Heart right ventricle (tissue), 16 donors: ENCODE measurements around the gene GANC. TPM values are rescaled to one million over a fixed set of nuclear protein-coding genes. Genes with fewer than 3 reads are reported as not detected.

Experiments
- ATAC-seq, 8 donors: fragments of 200-7000 bp; cut with Tn5 transposase; one replicate each; pipeline ENCODE4 v1.9.1; 2020; ENCODE audit warnings: mild to moderate bottlenecking in 8 of 8, moderate library complexity in 8 of 8, moderate number of reproducible peaks in 1 of 8
- DNase-seq, 2 donors: peaks; one replicate each; pipeline ENCODE4 v3.0.0-alpha.2; 2020
- H3K27ac ChIP-seq, 10 donors: fragments of 200-600 bp; sonication (generic) in 2 of 10; one replicate each; pipeline versions ENCODE4 v1.5.0 to v1.8.0; 2020 to 2022; ENCODE audit warnings: mild to moderate bottlenecking in 3 of 10
- H3K27me3 ChIP-seq, 7 donors: fragments of 200-600 bp; one replicate each; pipeline ENCODE4 v1.8.0; 2021 to 2022; ENCODE audit warnings: mild to moderate bottlenecking in 2 of 7
- H3K36me3 ChIP-seq, 9 donors: fragments of 200-600 bp; sonication (generic) in 1 of 9; one replicate each; pipeline versions ENCODE4 v1.5.0 to v1.8.0; 2020 to 2022; ENCODE audit warnings: mild to moderate bottlenecking in 2 of 9
- H3K4me1 ChIP-seq, 9 donors: fragments of 200-600 bp; sonication (generic) in 1 of 9; one replicate each; pipeline versions ENCODE4 v1.5.0 to v1.8.0; 2020 to 2022; ENCODE audit warnings: mild to moderate bottlenecking in 4 of 9
- H3K4me3 ChIP-seq, 10 donors: fragments of 200-600 bp; sonication (generic) in 2 of 10; one replicate each; pipeline versions ENCODE4 v1.5.0 to v1.8.0; 2020 to 2022; ENCODE audit warnings: mild to moderate bottlenecking in 7 of 10, moderate library complexity in 2 of 10
- H3K9me3 ChIP-seq, 11 donors: fragments of 200-600 bp in 10 of 11; sonication (generic) in 2 of 11; one replicate each; pipeline versions ENCODE4 v1.5.0 to v1.8.0; 2013 to 2022; ENCODE audit warnings: mild to moderate bottlenecking in 2 of 11, control low read depth in 1 of 11, moderate library complexity in 1 of 11
- WGBS, 2 donors: extraction: QIAGEN DNeasy Blood & Tissue Kit; methylation state at CpG; one replicate each; pipeline ENCODE4 v1.1.7; 2013; ENCODE audit warnings: inconsistent platforms in 1 of 2; 5-methylcytosine and 5-hydroxymethylcytosine counted together
- intact Hi-C, 10 donors: fragments of 100-400 bp; cut with DNase I; formaldehyde crosslinking; loops; one replicate each; pipeline versions ENCODE4 v1.11.1 to v1.14.2; 2022
- polyA plus RNA-seq, 2 donors: library from polyadenylated mRNA; stranded (reverse); fragments of 200-250 nt; gene quantifications; one replicate each; pipeline ENCODE4 v1.2.3, GENCODE V29; 2013
- total RNA-seq, 10 donors: library from RNA; stranded (reverse); fragmentation: NEBNext Ultra II Directional in 3 of 10; extraction: Animal tissue kit (Norgen Biotek cat#: 25700) in 3 of 10; gene quantifications; one replicate each; pipeline versions ENCODE4 v1.2.1 to v1.2.4, GENCODE V29; 2021 to 2023
- TF ChIP-seq, protein P1 (sequence below), 9 donors: fragments of 200-600 bp; sonication (generic) in 2 of 9; IDR thresholded peaks; one replicate each; pipeline versions ENCODE4 v1.5.0 to v1.8.0; 2021 to 2022; ENCODE audit warnings: antibody characterized with exemption in 9 of 9, mild to moderate bottlenecking in 5 of 9, moderate library complexity in 1 of 9
- donor health status: Arrhythmogenic right ventricular cardiomyopathy.
- donor health status: ischemic (EF 13 %, LVEDD 7.1; RV severe dilation, severe dysfunction).
- donor health status: healthy with polysubstance abuse.
- donor health status: DM: no; HTN: yes; CAD: no.
- donor health status: DM: no; HTN: no; CAD: no.
- donor health status: ischemic (EF 25% LVEDD 6.9; RV normal size, moderate dysfunction).
- donor health status: ischemic (EF 25% LVEDD 5.7; RV mildly dilated, moderate dysfunction).
- donor health status: healthy.
- donor health status: DM: yes; HTN: yes; CAD: no.
- donor health status: Ischemic cardiomyopathy.
- donor health status: ischemic (EF 35%, LVEDD 5.7; RV mildly dilated, moderate dysfunction).
- donor health status: nonischemic (EF 11% LVEDD 7.7; RV severe dilation, severe dysfunction).
- donor health status: DM: yes; HTN: yes; CAD: no.
- donor health status: PGD.
- donor health status: ischemic (EF 29% LVEDD 5.4; RV normal size, mild dysfunction).
- donor health status: nonischemic (EF 23%, LVEDD 6.1; RV moderate dilation, normal function).

Gene GANC
- total and polyA plus RNA-seq, 12 donors = 5.3 to 25.8 (median 17.6) TPM

GRCh38 chr15:42324308-42324707 is 51.3 kb downstream of the GANC start:
- ATAC-seq (no peak), DNase-seq (no peak)
- Histone ChIP-seq H3K4me1 (no peaks in the 10 kb centered on the region), H3K36me3 (peaks cover 0 to 79% (median 17%) of the 10 kb centered on the region in 9 donors), H3K27me3 (no peaks in the 10 kb centered on the region), H3K4me3 (no peak overlapping the region), H3K9me3 (no peaks in the 10 kb centered on the region), H3K27ac (no peak overlapping the region)
- intact Hi-C loops = no loop called here
- 73 to 86% methylated on average over 4 of the region's 4 CpGs for WGBS, 2 donors
- TF ChIP-seq, protein P1, sequence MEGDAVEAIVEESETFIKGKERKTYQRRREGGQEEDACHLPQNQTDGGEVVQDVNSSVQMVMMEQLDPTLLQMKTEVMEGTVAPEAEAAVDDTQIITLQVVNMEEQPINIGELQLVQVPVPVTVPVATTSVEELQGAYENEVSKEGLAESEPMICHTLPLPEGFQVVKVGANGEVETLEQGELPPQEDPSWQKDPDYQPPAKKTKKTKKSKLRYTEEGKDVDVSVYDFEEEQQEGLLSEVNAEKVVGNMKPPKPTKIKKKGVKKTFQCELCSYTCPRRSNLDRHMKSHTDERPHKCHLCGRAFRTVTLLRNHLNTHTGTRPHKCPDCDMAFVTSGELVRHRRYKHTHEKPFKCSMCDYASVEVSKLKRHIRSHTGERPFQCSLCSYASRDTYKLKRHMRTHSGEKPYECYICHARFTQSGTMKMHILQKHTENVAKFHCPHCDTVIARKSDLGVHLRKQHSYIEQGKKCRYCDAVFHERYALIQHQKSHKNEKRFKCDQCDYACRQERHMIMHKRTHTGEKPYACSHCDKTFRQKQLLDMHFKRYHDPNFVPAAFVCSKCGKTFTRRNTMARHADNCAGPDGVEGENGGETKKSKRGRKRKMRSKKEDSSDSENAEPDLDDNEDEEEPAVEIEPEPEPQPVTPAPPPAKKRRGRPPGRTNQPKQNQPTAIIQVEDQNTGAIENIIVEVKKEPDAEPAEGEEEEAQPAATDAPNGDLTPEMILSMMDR (IDR thresholded peaks at IDR 0.05) = no peak

- WGBS, 2 donors = 76 to 81% methylated on average over 2 of the region's 2 CpGs
- no peak overlapping the region for H3K27ac ChIP-seq
Observed at GRCh38 chr15:42329161-42329560, 56.2 kb downstream of the GANC start.

GRCh38 chr15:42329992-42330391 is 57.0 kb downstream of the GANC start:
- H3K9me3 ChIP-seq = peaks cover 0 to 11% (median 6%) of the 10 kb centered on the region in 11 donors
- WGBS, 2 donors = 80 to 96% methylated on average over 2 of the region's 2 CpGs
- no peak for DNase-seq
- H3K4me3 ChIP-seq = no peak overlapping the region
- H3K27me3 ChIP-seq = no peaks in the 10 kb centered on the region
- H3K36me3 ChIP-seq = peaks cover 0 to 77% (median 22%) of the 10 kb centered on the region in 9 donors
- TF ChIP-seq, protein P1 (IDR thresholded peaks at IDR 0.05) = no peak
- peaks cover 0 to 11% (median 0%) of the 10 kb centered on the region in 9 donors for H3K4me1 ChIP-seq
- H3K27ac ChIP-seq = peak overlapping the region in 4 of 10 donors; percentile 36 to 82 (median 70)
- intact Hi-C loops = loop anchor here in 1 of 10 donors (5.0 kb wide), 1 partner anchor 47 kb away; no protein-coding TSS in a partner anchor
- ATAC-seq = no peak

More at GRCh38 chr15:42329161-42329560, 56.2 kb downstream of the GANC start:
- Histone ChIP-seq H3K4me1 (peaks cover 0 to 11% (median 0%) of the 10 kb centered on the region in 9 donors), H3K36me3 (peaks cover 0 to 77% (median 22%) of the 10 kb centered on the region in 9 donors), H3K9me3 (peaks cover 0 to 3% (median 0%) of the 10 kb centered on the region in 11 donors), H3K4me3 (no peak overlapping the region), H3K27me3 (no peaks in the 10 kb centered on the region)
- ATAC-seq (no peak), DNase-seq (no peak)
- TF ChIP-seq, protein P1 (IDR thresholded peaks at IDR 0.05) = no peak
- intact Hi-C loops = no loop called here

DNA sequence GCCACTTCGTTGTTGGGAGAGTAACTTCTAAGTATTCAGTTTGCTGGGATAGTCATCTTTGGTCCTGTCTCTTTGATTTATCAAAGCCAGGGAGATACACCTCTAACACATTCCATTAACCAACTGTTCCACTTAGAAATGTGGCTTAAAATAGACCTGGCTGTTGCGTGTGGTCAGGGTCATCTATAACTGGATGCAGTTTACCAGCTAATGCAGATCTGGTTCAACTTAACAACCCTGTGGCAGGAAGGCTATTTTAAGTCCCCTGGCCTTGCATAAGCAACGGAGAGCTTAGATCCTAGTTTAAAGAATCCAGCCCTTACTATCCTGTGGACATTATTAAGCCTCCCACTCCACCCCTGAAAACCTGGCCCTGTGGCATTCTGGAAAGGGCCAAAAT is 58.2 kb downstream of the GANC start:
- H3K4me3 ChIP-seq = no peak overlapping the region
- H3K4me1 ChIP-seq = peaks cover 0 to 11% (median 0%) of the 10 kb centered on the region in 9 donors
- ATAC-seq = peak; percentile 69 to 99 (median 96)
- 46 to 57% methylated on average over 3 of the region's 3 CpGs for WGBS, 2 donors
- intact Hi-C loops = loop anchor here in 1 of 10 donors (5.0 kb wide), 1 partner anchor 46 kb away; no protein-coding TSS in a partner anchor
- TF ChIP-seq, protein P1 (IDR thresholded peaks at IDR 0.05) = no peak
- peak in 1 of 2 donors; percentile 31 for DNase-seq
- no peaks in the 10 kb centered on the region for H3K27me3 ChIP-seq
- H3K27ac ChIP-seq = peak overlapping the region in 8 of 10 donors; percentile 47 to 82 (median 70)
- peaks cover 0 to 22% (median 7%) of the 10 kb centered on the region in 11 donors for H3K9me3 ChIP-seq
- peaks cover 0 to 70% (median 16%) of the 10 kb centered on the region in 9 donors for H3K36me3 ChIP-seq
